ENCODE data around the gene CLIP1. TPM values are rescaled to one million over a fixed set of nuclear protein-coding genes. Genes with fewer than 3 reads are reported as not detected.

CLIP1 gene
- total and polyA plus RNA-seq, 5 donors from 2014 or later = 17.1 to 99.8 (median 18.8) TPM

DNA sequence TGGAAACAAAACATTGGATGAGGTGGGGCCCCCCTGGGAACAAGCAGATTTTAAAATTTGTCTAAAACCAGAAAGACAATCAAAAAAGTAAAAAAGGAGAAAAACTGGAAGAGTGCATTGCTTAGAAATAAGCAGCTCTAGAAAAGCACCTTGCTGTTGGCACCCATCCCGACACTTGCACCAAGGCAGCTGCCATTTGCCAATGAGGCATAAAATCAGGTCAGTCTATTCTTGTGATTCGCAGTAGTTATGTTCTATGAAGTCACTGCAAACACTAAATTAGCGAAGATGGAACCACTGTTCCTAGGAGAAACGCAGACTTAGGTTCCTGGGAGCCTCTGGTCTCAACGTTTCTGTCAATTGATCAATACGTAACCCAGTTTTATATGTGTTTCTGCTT is 172.4 kb downstream of the CLIP1 start:
- H3K9me3 ChIP-seq (ENCODE audit: control insufficient read depth in 2 of 2, low read length in 2 of 2) = no peaks in the 10 kb centered on the region
- Mint-ChIP-seq H3K4me3 (no peak overlapping the region), H3K27ac (peak overlapping the region in 1 of 3 donors; percentile 78), H3K27me3 (no peaks in the 10 kb centered on the region), H3K36me3 (peaks cover 33% of the 10 kb centered on the region), H3K4me1 (peaks cover 1 to 24% (median 14%) of the 10 kb centered on the region in 4 donors), H3K9me3 (no peaks in the 10 kb centered on the region)
- ATAC-seq (ENCODE audit: low read depth in 2 of 2) (no peak), DNase-seq (no peak)
- H3K27me3 ChIP-seq (ENCODE audit: control insufficient read depth, insufficient read depth, low read length) = no peaks in the 10 kb centered on the region
- H3K27ac ChIP-seq (ENCODE audit: insufficient read depth, low read length, poor library complexity, severe bottlenecking) = no peak overlapping the region
- H3K4me1 ChIP-seq (ENCODE audit: control insufficient read depth, insufficient read depth, low read length, poor library complexity, severe bottlenecking) = peaks cover 6% of the 10 kb centered on the region
- no peak overlapping the region for H3K4me3 ChIP-seq (ENCODE audit: low read depth, low read length)
- H3K36me3 ChIP-seq (ENCODE audit: control insufficient read depth, insufficient read depth, low read length) = peaks cover 41% of the 10 kb centered on the region

- ATAC-seq (ENCODE audit: low read depth in 2 of 2) (no peak), DNase-seq (no peak)
- Histone ChIP-seq H3K36me3 (ENCODE audit: control insufficient read depth, insufficient read depth, low read length) (peaks cover 31% of the 10 kb centered on the region), H3K4me3 (ENCODE audit: low read depth, low read length) (peak overlapping the region; percentile 54), H3K4me1 (ENCODE audit: control insufficient read depth, insufficient read depth, low read length, poor library complexity, severe bottlenecking) (peaks cover 34% of the 10 kb centered on the region), H3K27me3 (ENCODE audit: control insufficient read depth, insufficient read depth, low read length) (no peaks in the 10 kb centered on the region), H3K9me3 (ENCODE audit: control insufficient read depth in 2 of 2, low read length in 2 of 2) (no peaks in the 10 kb centered on the region), H3K27ac (ENCODE audit: insufficient read depth, low read length, poor library complexity, severe bottlenecking) (peak overlapping the region; percentile 83)
- Mint-ChIP-seq H3K4me3 (peak overlapping the region; percentile 85 to 94 (median 92)), H3K4me1 (peaks cover 8 to 47% (median 29%) of the 10 kb centered on the region in 4 donors), H3K9me3 (no peaks in the 10 kb centered on the region), H3K27me3 (no peaks in the 10 kb centered on the region), H3K36me3 (peaks cover 31% of the 10 kb centered on the region), H3K27ac (peak overlapping the region; percentile 32 to 96 (median 72))
These were observed 176.9 kb downstream of the CLIP1 start for GRCh38 chr12:122245553-122245952.

GRCh38 chr12:122244565-122245371 is 177.7 kb downstream of the CLIP1 start:
- Mint-ChIP-seq H3K9me3 (no peaks in the 10 kb centered on the region), H3K27ac (peak overlapping the region; percentile 54 to 96 (median 95)), H3K36me3 (peaks cover 32% of the 10 kb centered on the region), H3K4me1 (peaks cover 8 to 49% (median 33%) of the 10 kb centered on the region in 4 donors), H3K27me3 (no peaks in the 10 kb centered on the region), H3K4me3 (peak overlapping the region; percentile 85 to 94 (median 92))
- peaks cover 31% of the 10 kb centered on the region for H3K36me3 ChIP-seq (ENCODE audit: control insufficient read depth, insufficient read depth, low read length)
- peak; percentile 72 to 75 for ATAC-seq (ENCODE audit: low read depth in 2 of 2)
- peak in 2 of 3 donors; percentile 48 to 69 for DNase-seq
- no peaks in the 10 kb centered on the region for H3K27me3 ChIP-seq (ENCODE audit: control insufficient read depth, insufficient read depth, low read length)
- H3K9me3 ChIP-seq (ENCODE audit: control insufficient read depth in 2 of 2, low read length in 2 of 2) = no peaks in the 10 kb centered on the region
- peaks cover 34% of the 10 kb centered on the region for H3K4me1 ChIP-seq (ENCODE audit: control insufficient read depth, insufficient read depth, low read length, poor library complexity, severe bottlenecking)
- H3K4me3 ChIP-seq (ENCODE audit: low read depth, low read length) = peak overlapping the region; percentile 92
- peak overlapping the region; percentile 83 for H3K27ac ChIP-seq (ENCODE audit: insufficient read depth, low read length, poor library complexity, severe bottlenecking)

GRCh38 chr12:122243965-122244364 is 178.5 kb downstream of the CLIP1 start:
- Histone ChIP-seq H3K4me1 (ENCODE audit: control insufficient read depth, insufficient read depth, low read length, poor library complexity, severe bottlenecking) (peaks cover 34% of the 10 kb centered on the region), H3K9me3 (ENCODE audit: control insufficient read depth in 2 of 2, low read length in 2 of 2) (no peaks in the 10 kb centered on the region), H3K27ac (ENCODE audit: insufficient read depth, low read length, poor library complexity, severe bottlenecking) (peak overlapping the region; percentile 83), H3K4me3 (ENCODE audit: low read depth, low read length) (peak overlapping the region; percentile 92), H3K36me3 (ENCODE audit: control insufficient read depth, insufficient read depth, low read length) (peaks cover 33% of the 10 kb centered on the region), H3K27me3 (ENCODE audit: control insufficient read depth, insufficient read depth, low read length) (no peaks in the 10 kb centered on the region)
- H3K9me3 Mint-ChIP-seq = no peaks in the 10 kb centered on the region
- peak in 2 of 3 donors; percentile 22 to 27 for DNase-seq
- H3K27me3 Mint-ChIP-seq = no peaks in the 10 kb centered on the region
- H3K4me3 Mint-ChIP-seq = peak overlapping the region; percentile 85 to 94 (median 92)
- peaks cover 8 to 49% (median 31%) of the 10 kb centered on the region in 4 donors for H3K4me1 Mint-ChIP-seq
- H3K27ac Mint-ChIP-seq = peak overlapping the region; percentile 54 to 96 (median 95)
- no peak for ATAC-seq (ENCODE audit: low read depth in 2 of 2)
- H3K36me3 Mint-ChIP-seq = peaks cover 29% of the 10 kb centered on the region

GRCh38 chr12:122238861-122239260 is 183.6 kb downstream of the CLIP1 start:
- peak overlapping the region in 1 of 3 donors; percentile 53 for H3K27ac Mint-ChIP-seq
- no peaks in the 10 kb centered on the region for H3K27me3 Mint-ChIP-seq
- no peak overlapping the region for H3K4me3 Mint-ChIP-seq
- peaks cover 42% of the 10 kb centered on the region for H3K36me3 Mint-ChIP-seq
- peaks cover 0 to 24% (median 10%) of the 10 kb centered on the region in 4 donors for H3K4me1 Mint-ChIP-seq
- Histone ChIP-seq H3K4me1 (ENCODE audit: control insufficient read depth, insufficient read depth, low read length, poor library complexity, severe bottlenecking) (peaks cover 17% of the 10 kb centered on the region), H3K27me3 (ENCODE audit: control insufficient read depth, insufficient read depth, low read length) (no peaks in the 10 kb centered on the region), H3K9me3 (ENCODE audit: control insufficient read depth in 2 of 2, low read length in 2 of 2) (no peaks in the 10 kb centered on the region), H3K4me3 (ENCODE audit: low read depth, low read length) (no peak overlapping the region), H3K27ac (ENCODE audit: insufficient read depth, low read length, poor library complexity, severe bottlenecking) (no peak overlapping the region), H3K36me3 (ENCODE audit: control insufficient read depth, insufficient read depth, low read length) (peaks cover 64% of the 10 kb centered on the region)
- H3K9me3 Mint-ChIP-seq = no peaks in the 10 kb centered on the region
- DNase-seq (no peak), ATAC-seq (ENCODE audit: low read depth in 2 of 2) (no peak)

DNA sequence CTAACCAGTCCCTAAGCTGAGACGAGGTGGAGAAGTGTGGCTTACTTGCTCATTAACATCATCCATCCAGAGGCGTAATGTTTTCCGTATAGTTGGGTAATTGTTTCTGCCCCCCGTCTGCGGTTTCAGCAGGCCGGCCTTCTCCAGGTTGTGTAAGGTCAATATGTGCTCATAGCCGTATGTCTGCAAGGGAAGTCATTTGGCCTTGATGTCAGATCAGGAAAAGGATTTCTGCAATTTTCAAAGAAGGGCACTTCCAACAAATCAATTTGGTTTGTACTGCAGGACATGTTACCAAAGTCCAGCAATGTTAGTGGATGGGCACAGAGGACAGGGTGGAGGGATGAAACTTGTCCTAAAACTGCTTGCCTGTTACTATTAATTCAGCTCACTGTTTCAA is 186.7 kb downstream of the CLIP1 start:
- Mint-ChIP-seq H3K27me3 (no peaks in the 10 kb centered on the region), H3K36me3 (peaks cover 55% of the 10 kb centered on the region), H3K27ac (peak overlapping the region in 1 of 3 donors; percentile 14), H3K4me3 (peak overlapping the region in 1 of 4 donors; percentile 32), H3K4me1 (peaks cover 2 to 9% (median 4%) of the 10 kb centered on the region in 4 donors), H3K9me3 (no peaks in the 10 kb centered on the region)
- H3K9me3 ChIP-seq (ENCODE audit: control insufficient read depth in 2 of 2, low read length in 2 of 2) = no peaks in the 10 kb centered on the region
- DNase-seq (no peak), ATAC-seq (ENCODE audit: low read depth in 2 of 2) (no peak)
- no peaks in the 10 kb centered on the region for H3K4me1 ChIP-seq (ENCODE audit: control insufficient read depth, insufficient read depth, low read length, poor library complexity, severe bottlenecking)
- H3K27me3 ChIP-seq (ENCODE audit: control insufficient read depth, insufficient read depth, low read length) = no peaks in the 10 kb centered on the region
- peaks cover 87% of the 10 kb centered on the region for H3K36me3 ChIP-seq (ENCODE audit: control insufficient read depth, insufficient read depth, low read length)
- H3K27ac ChIP-seq (ENCODE audit: insufficient read depth, low read length, poor library complexity, severe bottlenecking) = no peak overlapping the region
- no peak overlapping the region for H3K4me3 ChIP-seq (ENCODE audit: low read depth, low read length)

DNA sequence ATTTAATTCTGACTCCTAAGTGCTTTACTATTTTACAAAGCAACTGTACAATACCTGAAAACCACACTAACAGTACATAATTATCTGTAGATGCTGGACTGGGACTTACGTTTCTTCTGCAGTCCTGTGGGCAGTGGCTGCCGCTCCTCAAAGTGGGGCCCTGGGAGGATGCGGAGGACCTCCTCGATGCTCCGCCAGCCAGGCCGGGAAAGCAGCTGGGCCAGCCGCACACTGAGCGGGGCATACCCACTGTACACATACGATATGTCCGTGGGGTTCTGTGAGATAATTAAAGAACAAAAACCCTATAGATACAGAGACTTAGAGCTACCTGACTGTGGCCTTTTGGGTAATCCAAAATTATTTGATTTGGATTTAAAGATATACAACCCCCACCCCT is 189.8 kb downstream of the CLIP1 start:
- Mint-ChIP-seq H3K9me3 (no peaks in the 10 kb centered on the region), H3K4me3 (no peak overlapping the region), H3K27ac (peak overlapping the region in 1 of 3 donors; percentile 83), H3K36me3 (peaks cover 35% of the 10 kb centered on the region), H3K27me3 (no peaks in the 10 kb centered on the region), H3K4me1 (peaks cover 2 to 6% (median 5%) of the 10 kb centered on the region in 4 donors)
- Histone ChIP-seq H3K9me3 (ENCODE audit: control insufficient read depth in 2 of 2, low read length in 2 of 2) (no peaks in the 10 kb centered on the region), H3K27ac (ENCODE audit: insufficient read depth, low read length, poor library complexity, severe bottlenecking) (no peak overlapping the region), H3K27me3 (ENCODE audit: control insufficient read depth, insufficient read depth, low read length) (no peaks in the 10 kb centered on the region), H3K4me3 (ENCODE audit: low read depth, low read length) (no peak overlapping the region), H3K4me1 (ENCODE audit: control insufficient read depth, insufficient read depth, low read length, poor library complexity, severe bottlenecking) (no peaks in the 10 kb centered on the region), H3K36me3 (ENCODE audit: control insufficient read depth, insufficient read depth, low read length) (peaks cover 75% of the 10 kb centered on the region)
- ATAC-seq (ENCODE audit: low read depth in 2 of 2) (no peak), DNase-seq (no peak)

Data from CD4-positive, CD25-positive, alpha-beta regulatory T cell (primary cell).